Measurements from ENCODE around the gene MOCOS. TPM values are rescaled to one million over a fixed set of nuclear protein-coding genes. Genes with fewer than 3 reads are reported as not detected.
A peak's percentile ranks its signal among the peaks of the same experiment; 100 is the strongest.
"Not testable (repeated sequence)": the region's sequence is repeated elsewhere in the genome, so short reads cannot be mapped to it uniquely, and the experiment has no call there.

MOCOS gene, protein sequence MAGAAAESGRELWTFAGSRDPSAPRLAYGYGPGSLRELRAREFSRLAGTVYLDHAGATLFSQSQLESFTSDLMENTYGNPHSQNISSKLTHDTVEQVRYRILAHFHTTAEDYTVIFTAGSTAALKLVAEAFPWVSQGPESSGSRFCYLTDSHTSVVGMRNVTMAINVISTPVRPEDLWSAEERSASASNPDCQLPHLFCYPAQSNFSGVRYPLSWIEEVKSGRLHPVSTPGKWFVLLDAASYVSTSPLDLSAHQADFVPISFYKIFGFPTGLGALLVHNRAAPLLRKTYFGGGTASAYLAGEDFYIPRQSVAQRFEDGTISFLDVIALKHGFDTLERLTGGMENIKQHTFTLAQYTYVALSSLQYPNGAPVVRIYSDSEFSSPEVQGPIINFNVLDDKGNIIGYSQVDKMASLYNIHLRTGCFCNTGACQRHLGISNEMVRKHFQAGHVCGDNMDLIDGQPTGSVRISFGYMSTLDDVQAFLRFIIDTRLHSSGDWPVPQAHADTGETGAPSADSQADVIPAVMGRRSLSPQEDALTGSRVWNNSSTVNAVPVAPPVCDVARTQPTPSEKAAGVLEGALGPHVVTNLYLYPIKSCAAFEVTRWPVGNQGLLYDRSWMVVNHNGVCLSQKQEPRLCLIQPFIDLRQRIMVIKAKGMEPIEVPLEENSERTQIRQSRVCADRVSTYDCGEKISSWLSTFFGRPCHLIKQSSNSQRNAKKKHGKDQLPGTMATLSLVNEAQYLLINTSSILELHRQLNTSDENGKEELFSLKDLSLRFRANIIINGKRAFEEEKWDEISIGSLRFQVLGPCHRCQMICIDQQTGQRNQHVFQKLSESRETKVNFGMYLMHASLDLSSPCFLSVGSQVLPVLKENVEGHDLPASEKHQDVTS
- 0.79 and 1.3 TPM in 2 replicates for total RNA-seq

DNA sequence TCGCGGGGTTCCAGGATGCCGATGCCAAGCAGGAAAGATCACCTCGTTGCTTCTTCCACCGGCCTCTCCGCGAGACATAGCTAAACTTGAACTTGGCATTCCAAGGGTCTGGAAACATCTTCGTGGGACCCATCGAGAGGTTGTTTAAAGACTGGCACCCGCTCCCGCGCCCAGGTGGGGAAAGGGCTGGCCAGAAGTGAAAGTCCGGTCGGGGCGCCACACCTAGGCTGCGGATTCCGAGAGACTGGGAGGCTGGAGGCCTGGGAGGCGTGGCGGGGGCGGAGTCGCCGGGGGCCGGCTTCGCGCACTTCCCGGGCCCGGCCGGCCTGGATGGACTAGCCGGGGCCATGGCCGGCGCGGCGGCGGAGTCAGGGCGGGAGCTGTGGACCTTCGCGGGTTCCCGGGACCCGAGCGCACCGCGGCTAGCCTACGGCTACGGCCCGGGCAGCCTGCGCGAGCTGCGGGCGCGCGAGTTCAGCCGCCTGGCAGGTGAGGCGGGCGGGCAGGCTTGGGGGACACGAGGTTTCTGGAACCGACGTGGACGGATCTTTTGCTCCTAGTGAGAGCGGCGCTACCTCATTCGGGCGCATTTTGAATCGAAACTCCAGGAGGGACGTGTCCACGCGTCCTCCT, at the start of gene MOCOS:
Gene MOCOS, plus strand, starts transcription at position 305 of the 633 bp plus-strand sequence. Its CDS starts 43 bp downstream, at position 348.
- DNase-seq (ENCODE audit: low read depth, low spot score): no peak

DNA sequence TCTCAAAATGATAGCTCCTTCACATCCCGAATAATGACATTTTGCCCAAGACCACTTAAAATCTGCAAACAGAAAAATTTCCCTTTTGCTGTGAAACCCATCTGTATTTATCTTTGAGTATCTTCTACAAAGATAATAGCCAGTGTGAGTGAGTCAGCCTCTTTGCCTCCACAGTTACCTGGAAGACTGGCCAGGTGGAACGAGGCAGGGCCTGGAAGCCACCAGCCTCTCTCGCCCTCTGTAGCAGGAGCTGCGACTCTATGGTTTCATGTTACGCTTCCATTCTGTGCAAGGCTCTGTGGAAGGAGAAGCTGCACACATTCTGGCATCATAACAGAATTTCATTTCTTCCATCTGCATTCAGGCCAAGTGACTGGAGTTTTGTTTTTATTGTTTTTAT, 48.1 kb upstream of the MOCOS start:
- DNase-seq (ENCODE audit: low read depth, low spot score): no peak

DNA sequence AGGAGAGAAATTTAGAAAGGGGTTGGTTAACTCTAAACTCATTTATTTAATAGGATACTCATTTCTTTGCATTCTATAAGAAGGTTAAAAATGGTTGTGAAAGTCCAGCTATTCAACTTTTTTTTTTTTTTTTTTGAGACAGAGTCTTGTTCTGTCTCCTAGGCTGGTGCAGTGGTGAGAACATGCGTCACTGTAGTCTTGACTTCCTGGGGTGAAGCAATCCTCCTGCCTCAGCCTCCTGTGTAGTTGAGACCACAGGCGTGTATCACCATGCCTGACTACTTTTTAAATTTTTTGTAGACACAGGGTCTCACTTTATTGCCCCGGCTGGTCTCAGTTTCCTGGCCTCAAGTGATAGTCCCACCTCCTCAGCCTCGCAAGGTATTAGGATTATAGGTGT, 45.7 kb upstream of the MOCOS start:
- DNase-seq (ENCODE audit: low read depth, low spot score): no peak

DNA sequence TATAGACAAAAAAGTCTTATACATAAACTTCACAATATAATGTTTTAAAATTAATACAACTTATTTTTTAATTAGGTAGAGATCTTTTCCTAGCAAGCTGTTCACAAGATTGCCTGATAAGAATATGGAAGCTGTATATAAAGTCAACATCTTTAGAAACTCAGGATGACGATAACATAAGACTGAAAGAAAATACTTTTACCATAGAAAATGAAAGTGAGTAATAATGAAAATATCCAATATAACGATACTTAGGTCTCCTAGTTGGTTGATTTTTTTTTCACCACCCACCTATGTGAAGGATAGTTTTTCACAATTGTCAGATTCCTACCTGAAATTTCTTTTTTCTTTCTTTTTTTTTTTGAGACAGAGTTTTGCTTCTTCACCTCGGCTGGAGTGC, 44.5 kb upstream of the MOCOS start:
- no peak for DNase-seq (ENCODE audit: low read depth, low spot score)

DNA sequence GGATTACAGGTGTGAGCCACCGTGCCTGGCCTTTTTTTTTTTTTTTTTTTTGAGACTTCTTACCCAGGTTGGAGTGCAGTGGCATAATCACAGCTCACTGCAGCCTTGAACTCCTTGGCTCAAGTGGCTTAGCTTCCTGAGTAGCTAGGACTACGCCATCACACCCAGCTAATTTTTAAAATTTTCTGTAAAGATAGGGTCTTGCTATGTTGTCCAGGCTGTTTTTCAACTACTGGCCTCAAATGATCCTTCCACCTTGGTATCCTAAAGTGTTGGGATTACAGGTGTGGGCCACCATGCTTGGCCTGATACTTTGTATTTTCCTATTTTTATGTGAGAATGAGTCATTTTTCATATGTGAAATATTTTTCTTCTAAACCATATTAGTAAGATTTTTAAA, 43.9 kb upstream of the MOCOS start:
- DNase-seq (ENCODE audit: low read depth, low spot score): no peak

DNA sequence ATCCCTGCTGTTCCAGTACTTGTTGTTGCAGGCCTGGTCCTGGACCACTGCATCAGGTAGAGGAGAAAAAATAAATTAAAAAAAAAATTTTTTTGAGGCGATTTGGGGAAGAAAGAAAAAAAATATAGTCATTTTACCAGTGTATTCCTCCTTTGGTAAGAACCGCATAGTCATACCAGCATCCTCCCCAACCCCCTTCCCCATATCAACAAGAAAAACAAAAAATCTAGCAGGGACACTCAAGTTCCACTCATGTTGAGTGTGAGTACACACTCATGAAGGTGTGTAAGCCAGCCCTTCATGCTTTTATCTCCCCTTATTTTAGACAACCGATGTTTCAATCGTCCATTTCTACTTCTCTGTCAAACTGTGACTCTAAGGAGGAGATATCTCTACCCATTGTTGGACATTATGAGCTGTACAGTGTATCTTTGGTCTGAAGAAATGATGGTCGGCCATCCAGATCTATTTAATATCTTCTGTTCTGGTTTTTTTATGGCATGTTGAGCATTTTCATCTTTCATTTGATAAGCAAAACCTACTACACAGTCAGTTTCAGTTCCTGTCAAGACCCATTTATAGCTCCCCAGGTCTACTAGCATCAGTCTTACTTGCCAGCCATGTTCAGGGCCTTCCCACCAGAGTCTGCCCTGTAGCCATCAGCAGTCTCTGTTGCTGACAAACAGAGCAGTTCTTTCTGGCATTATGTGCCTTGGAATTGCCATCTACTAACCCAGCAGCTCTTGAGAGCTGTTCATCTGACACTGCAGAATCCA, 37.6 kb upstream of the MOCOS start:
- DNase-seq (ENCODE audit: low read depth, low spot score): no peak

DNA sequence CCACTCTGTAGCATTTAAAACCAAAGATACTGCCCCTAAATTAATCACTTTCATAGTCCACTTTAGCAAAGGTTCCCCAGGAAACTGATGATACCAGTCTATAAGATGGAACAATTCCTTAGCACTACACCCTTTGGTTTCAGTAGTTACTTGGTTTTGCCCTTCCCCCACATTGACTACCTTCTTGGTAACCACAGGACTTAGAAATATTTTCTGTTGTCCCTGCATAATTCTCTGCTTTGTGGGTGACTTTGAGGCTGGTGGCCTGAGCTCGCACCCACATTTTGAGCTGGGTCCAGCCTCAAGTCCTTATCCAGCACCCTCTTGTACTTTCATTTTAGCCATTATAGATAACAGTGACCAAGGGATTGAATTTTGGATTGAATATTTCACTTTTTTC, 34.5 kb upstream of the MOCOS start:
- no peak for DNase-seq (ENCODE audit: low read depth, low spot score)

DNA sequence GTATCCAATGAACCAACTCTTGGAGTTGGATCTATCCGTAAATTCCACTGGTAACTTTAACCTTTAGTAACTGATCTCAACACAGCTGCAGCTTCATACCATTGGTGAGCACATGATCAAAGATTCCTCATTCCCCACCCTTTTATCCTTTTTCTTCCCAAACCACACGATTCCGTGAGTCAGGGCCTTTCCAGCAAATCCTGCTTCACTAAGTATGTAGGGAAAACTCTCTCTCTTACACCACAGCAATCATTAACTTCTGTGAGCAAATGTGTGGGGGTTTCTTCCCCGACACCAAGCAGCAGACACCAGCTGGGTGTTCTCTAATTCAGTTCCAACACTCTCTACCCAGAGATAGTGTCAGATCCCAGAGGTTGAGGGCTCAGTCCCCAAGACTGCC, 34.1 kb upstream of the MOCOS start:
- DNase-seq (ENCODE audit: low read depth, low spot score): no peak

DNA sequence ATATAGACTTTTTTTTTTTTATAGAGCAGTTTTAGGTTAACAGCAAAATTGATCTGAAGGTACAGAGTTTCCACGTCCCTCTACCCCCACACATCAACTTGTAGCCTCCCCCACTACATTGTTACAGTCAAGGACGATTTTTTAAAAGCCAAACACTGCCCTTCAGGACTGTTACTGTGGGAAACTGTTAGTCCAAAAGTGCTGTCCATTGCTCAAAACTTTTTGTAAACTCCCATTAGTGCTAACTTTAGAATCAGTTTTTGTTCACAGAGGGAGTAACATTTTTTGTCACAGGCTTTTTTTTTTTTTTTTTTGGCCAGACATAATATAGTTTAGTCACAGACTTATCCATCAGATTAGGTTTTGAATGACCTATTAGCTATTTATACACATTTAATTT, 33.5 kb upstream of the MOCOS start:
- no peak for DNase-seq (ENCODE audit: low read depth, low spot score)

DNA sequence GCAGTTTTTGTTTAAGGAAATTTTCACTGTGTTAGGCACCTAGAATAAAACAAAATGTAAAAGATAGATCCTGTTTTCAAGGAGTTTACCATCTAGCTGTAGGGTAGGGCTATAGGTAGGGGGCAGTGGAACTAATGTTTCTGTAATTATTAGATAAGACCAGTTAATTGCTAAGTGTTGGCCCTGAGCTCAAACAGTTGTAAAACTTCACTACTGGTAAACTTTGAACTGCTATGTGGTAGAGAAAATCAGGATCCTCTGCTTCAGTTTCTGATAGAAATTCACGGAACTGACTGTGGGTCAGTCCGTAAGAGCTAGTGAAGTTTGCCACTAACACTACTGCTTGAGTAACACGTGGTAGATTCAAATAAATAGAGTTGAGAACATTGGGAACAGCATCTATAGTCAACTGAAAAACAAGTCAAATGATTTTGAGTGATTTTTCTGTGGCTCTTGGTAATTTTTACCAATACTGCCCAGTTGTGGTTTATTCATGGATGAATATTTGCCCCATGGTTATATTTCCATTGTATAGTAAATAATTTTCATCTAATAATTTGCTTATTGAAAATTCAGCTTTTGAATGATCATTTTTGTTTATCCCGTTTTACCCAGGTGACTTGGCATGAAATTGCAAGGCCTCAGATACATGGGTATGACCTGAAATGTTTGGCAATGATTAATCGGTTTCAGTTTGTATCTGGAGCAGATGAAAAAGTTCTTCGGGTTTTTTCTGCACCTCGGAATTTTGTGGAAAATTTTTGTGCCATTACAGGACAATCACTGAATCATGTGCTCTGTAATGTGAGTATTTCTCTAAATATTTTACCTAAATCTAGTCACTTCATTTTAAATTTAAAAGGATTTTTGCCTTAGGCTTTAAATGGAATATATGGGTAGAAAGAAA, 31.2 kb upstream of the MOCOS start:
- DNase-seq (ENCODE audit: low read depth, low spot score): no peak

DNA sequence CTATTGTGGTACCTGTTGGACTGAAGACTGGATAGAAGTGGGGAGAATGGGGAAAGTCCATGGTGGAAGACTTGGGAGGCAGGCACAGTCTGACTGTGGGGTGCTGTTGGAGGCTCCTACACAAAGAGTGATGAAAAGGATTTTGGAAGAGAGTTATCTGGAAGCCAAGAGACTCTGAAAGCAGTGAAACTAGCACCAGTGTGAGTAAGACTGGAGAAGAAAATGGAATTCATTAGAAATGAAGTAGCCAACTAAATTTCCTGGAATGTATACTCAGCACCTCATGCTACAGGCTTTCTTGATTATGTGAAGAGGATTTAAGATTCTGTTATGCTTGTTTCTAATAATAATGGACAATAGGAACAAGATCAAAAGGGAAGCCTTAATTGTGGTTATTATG, 29.9 kb upstream of the MOCOS start:
- DNase-seq (ENCODE audit: low read depth, low spot score): no peak

DNA sequence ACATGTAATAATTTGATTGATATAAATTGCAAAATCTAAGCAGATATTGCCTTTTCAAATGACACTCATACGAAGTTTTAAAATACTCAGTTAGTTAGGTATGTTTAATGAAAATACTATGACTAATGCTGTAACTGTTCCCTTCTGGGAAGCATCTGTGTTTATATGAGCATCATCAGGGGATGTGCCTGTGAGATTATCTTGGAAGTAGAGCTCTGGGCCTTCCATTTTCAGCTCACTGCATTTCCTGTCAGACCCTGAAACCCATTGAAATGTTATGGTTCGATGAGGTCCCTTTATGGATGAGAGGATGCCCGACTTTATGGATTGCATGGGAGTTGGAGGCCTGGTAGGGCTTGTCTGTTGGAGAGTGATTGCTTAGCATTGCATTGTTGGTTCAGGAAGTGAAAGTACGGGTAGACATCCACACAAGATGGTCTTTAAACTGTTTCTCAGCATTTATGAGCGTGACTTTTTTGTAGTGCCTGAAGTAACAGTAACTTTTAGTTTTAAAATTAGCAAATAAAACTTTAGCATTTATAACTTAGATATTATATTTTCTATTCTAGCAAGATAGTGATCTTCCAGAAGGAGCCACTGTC, 28.9 kb upstream of the MOCOS start:
- peak; percentile 90 for DNase-seq (ENCODE audit: low read depth, low spot score)

DNA sequence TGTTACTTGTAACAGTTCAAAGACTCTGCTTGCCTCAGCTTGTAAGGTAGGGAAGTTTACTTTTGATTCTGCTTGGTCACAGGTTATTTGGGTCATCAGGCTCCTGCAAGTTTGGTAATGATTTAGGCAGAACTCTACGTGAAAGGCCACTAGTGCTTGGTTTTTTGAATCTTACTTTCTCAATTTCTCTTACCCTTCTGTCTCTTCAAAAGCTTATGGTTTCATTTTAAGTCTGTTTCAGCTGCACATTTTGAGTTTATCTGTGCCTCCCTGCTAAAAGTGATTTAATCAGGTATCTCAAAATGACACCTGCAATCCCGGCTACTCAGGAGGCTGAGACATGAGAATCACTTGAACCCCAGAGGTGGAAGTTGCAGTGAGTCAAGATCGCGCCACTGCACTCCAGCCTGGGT, 26.3 kb upstream of the MOCOS start:
- no peak for DNase-seq (ENCODE audit: low read depth, low spot score)

DNA sequence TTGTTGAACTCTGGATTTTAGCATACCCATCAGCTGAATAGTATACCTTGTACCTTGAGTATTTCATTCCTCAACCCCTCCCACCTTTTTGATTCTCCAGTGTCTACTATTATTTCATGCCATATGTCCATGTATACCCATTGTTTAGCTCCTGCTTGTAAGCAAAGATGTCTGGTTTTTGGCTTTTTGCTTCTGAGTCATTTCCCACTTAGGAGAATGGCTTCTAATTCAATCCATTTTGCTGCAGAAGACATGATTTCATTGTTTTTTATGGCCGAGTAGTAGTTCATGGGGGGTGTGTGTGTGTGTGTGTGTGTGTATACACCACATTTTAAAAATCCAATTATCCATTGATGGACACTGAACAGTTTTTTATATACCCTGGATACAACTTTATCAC, 24.3 kb upstream of the MOCOS start:
- peak; percentile 73 for DNase-seq (ENCODE audit: low read depth, low spot score)

DNA sequence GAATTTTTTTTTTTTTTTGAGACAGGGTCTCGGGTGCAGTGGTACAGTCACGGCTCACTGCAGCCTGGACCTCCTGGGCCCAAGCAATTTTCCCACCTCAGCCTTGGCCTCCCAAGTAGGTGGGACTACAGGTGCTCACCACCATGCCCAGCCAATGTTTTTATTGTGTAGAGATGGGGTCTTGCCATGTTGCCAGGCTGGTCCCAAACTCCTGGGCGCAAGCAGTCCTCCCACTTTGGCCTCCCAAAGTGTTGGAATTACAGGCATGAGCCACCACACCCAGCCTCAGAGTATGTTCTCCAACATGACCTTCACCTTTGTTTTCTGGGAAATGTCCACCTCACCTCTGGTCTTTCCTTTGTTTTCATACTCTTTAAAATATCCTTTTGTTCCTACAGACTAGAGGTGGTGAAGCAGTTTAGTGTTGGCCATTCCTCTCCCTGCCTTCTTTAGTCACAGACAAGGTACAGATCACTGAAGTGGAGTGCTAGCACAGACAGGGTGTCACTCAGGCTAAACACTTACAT, 19.5 kb upstream of the MOCOS start:
- no peak for DNase-seq (ENCODE audit: low read depth, low spot score)

DNA sequence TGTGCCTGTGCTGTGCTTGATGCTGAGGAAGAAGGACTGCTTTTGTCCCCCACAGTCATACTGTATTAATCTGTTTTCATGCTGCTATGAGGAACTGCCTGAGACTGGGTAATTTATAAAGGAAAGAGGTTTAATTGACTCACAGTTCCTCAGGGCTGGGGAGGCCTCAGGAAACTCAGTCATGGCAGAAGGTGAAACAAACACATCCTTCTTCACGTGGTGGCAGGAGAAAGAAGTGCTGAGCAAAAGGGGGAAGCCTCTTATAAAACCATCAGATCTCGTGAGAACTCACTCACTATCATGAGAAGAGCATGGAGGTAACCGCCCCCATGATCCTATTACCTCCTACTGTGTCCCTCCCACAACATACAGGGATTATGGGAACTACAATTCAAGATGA, 19.0 kb upstream of the MOCOS start:
- not testable (repeated sequence) for DNase-seq (ENCODE audit: low read depth, low spot score)

DNA sequence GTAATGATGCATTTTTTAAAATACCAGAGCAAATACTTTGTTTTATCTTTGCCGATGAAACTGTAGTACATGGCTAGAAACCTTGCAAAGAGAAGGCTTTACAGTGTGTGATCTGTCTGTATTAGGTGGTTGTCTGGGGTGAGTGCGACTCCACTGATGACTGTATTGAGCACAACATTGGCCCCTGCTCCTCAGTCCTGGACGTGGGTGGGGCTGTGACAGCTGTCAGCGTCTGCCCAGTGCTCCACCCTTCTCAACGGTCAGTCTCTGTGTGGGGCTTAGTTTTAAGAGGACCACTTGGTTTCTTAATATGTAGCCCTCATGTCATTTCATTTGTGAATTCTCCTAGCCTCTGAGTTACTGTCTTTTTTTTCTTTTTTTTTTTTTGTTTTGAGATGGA, 17.4 kb upstream of the MOCOS start:
- no peak for DNase-seq (ENCODE audit: low read depth, low spot score)

DNA sequence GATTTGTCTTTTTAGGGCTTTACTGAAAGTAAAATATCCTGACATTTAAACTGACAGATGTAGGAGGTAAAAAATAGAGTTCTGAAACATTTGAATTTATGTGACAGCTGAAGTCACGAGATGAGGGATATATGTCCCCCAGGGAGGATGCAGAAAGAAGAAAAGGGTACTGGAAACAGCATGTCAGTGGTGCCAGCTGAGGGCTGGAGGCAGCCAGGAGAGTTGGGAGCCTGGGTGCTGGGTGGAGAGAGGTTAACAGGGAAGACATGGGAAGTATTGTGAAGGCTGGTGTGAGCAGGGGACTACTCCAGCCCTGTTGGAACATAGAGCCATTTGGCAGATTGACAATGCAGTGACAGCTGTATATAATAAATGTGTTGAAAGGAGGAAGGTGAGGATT, 11.8 kb upstream of the MOCOS start:
- no peak for DNase-seq (ENCODE audit: low read depth, low spot score)

DNA sequence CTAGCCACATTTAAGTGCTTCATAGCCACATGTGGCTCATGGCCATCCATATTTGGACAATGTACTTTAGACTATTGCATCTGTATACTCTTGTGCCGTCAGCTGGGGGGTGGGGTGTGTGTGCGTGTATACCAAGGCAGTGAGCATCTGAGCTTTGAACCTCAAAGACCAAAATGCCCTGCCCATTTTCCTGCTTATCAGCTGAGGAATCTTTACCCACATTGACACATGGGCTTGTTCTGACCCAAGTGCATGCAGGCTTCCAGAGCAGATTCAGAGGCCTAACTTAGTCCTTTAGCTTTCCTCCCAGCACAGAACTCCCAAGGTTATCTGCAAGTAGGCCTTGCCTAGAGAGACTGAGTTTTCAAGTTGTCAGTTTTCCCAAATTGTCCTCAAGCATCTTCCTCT, 11.1 kb upstream of the MOCOS start:
- DNase-seq (ENCODE audit: low read depth, low spot score): no peak

DNA sequence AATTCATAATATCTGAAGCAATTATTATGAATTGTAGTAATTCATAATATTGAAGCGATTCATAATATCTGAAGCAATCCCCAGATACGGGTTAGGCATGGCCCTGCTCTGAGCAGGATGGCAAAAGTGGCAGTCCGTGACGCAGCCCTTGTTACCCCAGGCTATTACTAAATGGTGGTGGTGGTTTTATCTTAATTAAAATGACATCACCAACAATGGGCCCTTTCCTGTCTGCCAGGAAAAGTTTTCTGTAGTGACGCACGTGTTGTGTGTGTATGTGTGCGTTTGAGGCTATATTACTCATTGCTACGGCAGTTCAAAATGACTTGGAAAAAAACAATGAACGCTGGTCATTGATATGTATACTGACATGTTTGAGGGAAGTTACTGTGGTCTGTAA, 10.6 kb upstream of the MOCOS start:
- DNase-seq (ENCODE audit: low read depth, low spot score): peak; percentile 93

Measured in pulmonary artery endothelial cell (primary cell).